ENCODE measurements around the gene RPTOR. TPM values are rescaled to one million over a fixed set of nuclear protein-coding genes. Genes with fewer than 3 reads are reported as not detected.

Gene RPTOR
- total RNA-seq, 1 experiment from 2014 or later: 25.1 TPM

- Mint-ChIP-seq H3K9me3 (no peaks in the 10 kb centered on the region), H3K4me1 (no peaks in the 10 kb centered on the region; a peak in 1 of 4 replicates), H3K4me3 (no peak overlapping the region), H3K36me3 (ENCODE audit: insufficient read depth in 1 of 3, low read depth in 3 of 3) (peaks cover 5 to 43% (median 22%) of the 10 kb centered on the region in 3 experiments; a peak in 6 of 7 replicates), H3K27ac (no peak overlapping the region), H3K27me3 (ENCODE audit: low read depth) (no peaks in the 10 kb centered on the region)
- H3K23ac ChIP-seq (ENCODE audit: insufficient read length, low read depth, low read length): no peak overlapping the region
- no peak overlapping the region for H3K4me2 ChIP-seq (ENCODE audit: insufficient read depth, insufficient read length, low read length)
- H4K8ac ChIP-seq (replicated peaks; ENCODE audit: insufficient read length, low read depth, low read length): no peak overlapping the region
- no peak overlapping the region for H4K5ac ChIP-seq (ENCODE audit: insufficient read length, low read depth, low read length)
- H3T11ph ChIP-seq (ENCODE audit: low read length): no peak overlapping the region
- H4K91ac ChIP-seq (ENCODE audit: insufficient read length, low read depth, low read length): no peak overlapping the region
- H4K20me1 ChIP-seq (ENCODE audit: control insufficient read depth, insufficient read depth, insufficient read length): no peaks in the 10 kb centered on the region
- TF ChIP-seq CTCF (conservative IDR thresholded peaks at IDR 0.05): no peak
- no peak overlapping the region for H3K56ac ChIP-seq (ENCODE audit: insufficient read length, low read depth, low read length)
- H3K9me3 ChIP-seq (ENCODE audit: control insufficient read depth, low read depth, low read length): no peaks in the 10 kb centered on the region
- no peak overlapping the region for H2AK5ac ChIP-seq (ENCODE audit: insufficient read length, low read length)
- WGBS (ENCODE audit: extremely low coverage, insufficient read length, low lambda C conversion rate): no CpG with 5 or more reads among the region's 10 CpGs
- no peaks in the 10 kb centered on the region for H3K79me2 ChIP-seq (ENCODE audit: insufficient read depth, low read length)
- H2AFZ ChIP-seq (ENCODE audit: low read length): no peak overlapping the region
- H3K14ac ChIP-seq (ENCODE audit: insufficient read depth, low read length): no peak overlapping the region
- H3K27ac ChIP-seq (ENCODE audit: insufficient read length, low read depth, low read length): no peak overlapping the region
- H2BK5ac ChIP-seq (ENCODE audit: insufficient read length, low read length): no peak overlapping the region
- no peaks in the 10 kb centered on the region for H3K4me1 ChIP-seq (ENCODE audit: insufficient read depth, low read length)
- no peak overlapping the region for H3K4ac ChIP-seq (ENCODE audit: low read depth, low read length)
- H2BK15ac ChIP-seq (ENCODE audit: low read depth, low read length): no peak overlapping the region
- no peak overlapping the region for H3K18ac ChIP-seq (ENCODE audit: insufficient read length, low read depth, low read length)
- H3K23me2 ChIP-seq (ENCODE audit: insufficient read length, low read depth, low read length, poor library complexity, severe bottlenecking): no peaks in the 10 kb centered on the region
- H3K9ac ChIP-seq (ENCODE audit: extremely low read depth, insufficient read length, low read length): no peak overlapping the region
- H2BK20ac ChIP-seq (ENCODE audit: low read depth, low read length, poor library complexity, severe bottlenecking): no peak overlapping the region
- no peaks in the 10 kb centered on the region for H3K27me3 ChIP-seq (ENCODE audit: insufficient read depth, low read length)
- H2BK12ac ChIP-seq (ENCODE audit: insufficient read length, low read depth, low read length): no peak overlapping the region
- no peaks in the 10 kb centered on the region for H3K79me1 ChIP-seq (ENCODE audit: insufficient read depth, low read depth, low read length, poor library complexity, severe bottlenecking)
- DNase-seq: no peak
- no peak overlapping the region for H2BK120ac ChIP-seq (ENCODE audit: low read depth, low read length, poor library complexity, severe bottlenecking)
Observed at GRCh38 chr17:80887639-80888175, 343.1 kb downstream of the RPTOR start.

Measured in H9 (cell line).